Activated T-helper 2 cell treated with anti-CD3 and anti-CD28 coated beads, Interferon-gamma antibody, Interleukin-2, Interleukin-4, amounts not matched to agents 10 μg/mL and 5 μg/mL and 100 μg/mL, durations not matched to agents 14 hours and 24 hours and 36 hours (primary cell): Measurements from ENCODE around the gene ATP12A. TPM values are rescaled to one million over a fixed set of nuclear protein-coding genes. Genes with fewer than 3 reads are reported as not detected.

Experiments
- DNase-seq: peaks from one replicate; pipeline ENCODE4 v3.0.0; 2021; ENCODE audit warnings: low spot score
- H3K27ac Mint-ChIP-seq: one replicate; pipeline ENCODE4 v1.8.0; 2021; ENCODE audit warnings: mixed read lengths
- H3K27me3 Mint-ChIP-seq: one replicate; pipeline ENCODE4 v1.8.0; 2021; ENCODE audit warnings: low read depth, mixed read lengths
- H3K36me3 Mint-ChIP-seq: one replicate; pipeline ENCODE4 v1.8.0; 2021; ENCODE audit warnings: low read depth, mixed read lengths
- H3K4me1 Mint-ChIP-seq: one replicate; pipeline ENCODE4 v1.8.0; 2021; ENCODE audit warnings: low read depth, mixed read lengths
- H3K4me3 Mint-ChIP-seq: one replicate; pipeline ENCODE4 v1.8.0; 2021; ENCODE audit warnings: low read depth, mild to moderate bottlenecking, moderate library complexity, mixed read lengths
- H3K9me3 Mint-ChIP-seq: one replicate; pipeline ENCODE4 v1.8.0; 2021; ENCODE audit warnings: mixed read lengths
- intact Hi-C: fragments of 100-400 bp; cut with micrococcal nuclease; formaldehyde crosslinking; loops from one replicate; pipeline ENCODE4 v1.15.1; 2023
- total RNA-seq: library from RNA; stranded (reverse); gene quantifications from 2 replicates; pipeline ENCODE4 v1.2.3, GENCODE V29; 2022

Gene ATP12A
- total RNA-seq, 1 donor from 2014 or later, result 1.1 TPM

DNA sequence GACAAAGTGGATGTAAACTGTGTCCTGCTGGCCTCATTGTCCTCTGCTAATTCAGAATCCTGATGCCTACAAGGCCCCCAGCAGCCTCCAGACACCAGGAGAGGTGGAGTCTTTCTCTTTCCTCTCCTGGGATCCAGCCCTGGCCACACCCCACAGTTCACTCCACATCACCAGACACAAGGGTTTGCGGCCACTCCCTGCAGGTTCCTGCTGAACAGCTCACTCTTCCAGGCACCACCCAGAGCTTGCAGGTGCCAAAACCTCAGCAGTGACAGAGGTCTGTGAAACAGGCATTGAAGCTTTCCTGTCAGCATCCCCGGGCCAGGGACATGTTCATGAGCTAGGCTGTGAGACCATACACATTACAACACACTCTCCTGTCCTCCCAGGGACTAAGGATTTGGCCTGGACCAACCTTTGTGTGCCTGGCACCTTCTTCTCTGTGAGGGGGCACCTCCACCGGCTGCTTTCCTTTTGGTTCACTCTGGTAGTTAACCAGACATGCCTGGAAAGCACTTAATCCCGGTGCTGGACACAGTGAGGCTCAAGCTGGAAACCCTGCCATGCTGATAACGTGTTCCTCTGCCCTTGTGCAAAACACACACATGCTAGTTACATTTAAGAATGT is 11.1 kb upstream of the ATP12A start:
- Mint-ChIP-seq H3K4me3 (no peak overlapping the region), H3K4me1 (peaks cover 10% of the 10 kb centered on the region), H3K27ac (no peak overlapping the region), H3K9me3 (no peaks in the 10 kb centered on the region), H3K27me3 (no peaks in the 10 kb centered on the region), H3K36me3 (no peaks in the 10 kb centered on the region)
- no peak for DNase-seq
- intact Hi-C loops, result no loop called here

GRCh38 chr13:24670174-24670573 is 10.0 kb upstream of the ATP12A start:
- no peak overlapping the region for H3K4me3 Mint-ChIP-seq
- H3K36me3 Mint-ChIP-seq, result no peaks in the 10 kb centered on the region
- no peak overlapping the region for H3K27ac Mint-ChIP-seq
- peaks cover 10% of the 10 kb centered on the region for H3K4me1 Mint-ChIP-seq
- DNase-seq, result no peak
- no peaks in the 10 kb centered on the region for H3K27me3 Mint-ChIP-seq
- intact Hi-C loops, result loop anchor here (2.0 kb wide), 1 partner anchor 89 kb away; no protein-coding TSS in a partner anchor
- H3K9me3 Mint-ChIP-seq, result no peaks in the 10 kb centered on the region

- Mint-ChIP-seq H3K9me3 (no peaks in the 10 kb centered on the region), H3K4me1 (peaks cover 10% of the 10 kb centered on the region), H3K4me3 (no peak overlapping the region), H3K36me3 (no peaks in the 10 kb centered on the region), H3K27ac (no peak overlapping the region), H3K27me3 (no peaks in the 10 kb centered on the region)
- DNase-seq, result no peak
- intact Hi-C loops, result loop anchor here (2.0 kb wide), 1 partner anchor 90 kb away; no protein-coding TSS in a partner anchor
These were observed 9.2 kb upstream of the ATP12A start for GRCh38 chr13:24670961-24671381.

GRCh38 chr13:24671386-24672113 is 8.7 kb upstream of the ATP12A start:
- no peaks in the 10 kb centered on the region for H3K27me3 Mint-ChIP-seq
- H3K4me3 Mint-ChIP-seq, result no peak overlapping the region
- no peaks in the 10 kb centered on the region for H3K36me3 Mint-ChIP-seq
- H3K4me1 Mint-ChIP-seq, result peaks cover 10% of the 10 kb centered on the region
- intact Hi-C loops, result loop anchor here (2.0 kb wide), 1 partner anchor 91 kb away; no protein-coding TSS in a partner anchor
- H3K9me3 Mint-ChIP-seq, result no peaks in the 10 kb centered on the region
- no peak overlapping the region for H3K27ac Mint-ChIP-seq
- DNase-seq, result no peak

DNA sequence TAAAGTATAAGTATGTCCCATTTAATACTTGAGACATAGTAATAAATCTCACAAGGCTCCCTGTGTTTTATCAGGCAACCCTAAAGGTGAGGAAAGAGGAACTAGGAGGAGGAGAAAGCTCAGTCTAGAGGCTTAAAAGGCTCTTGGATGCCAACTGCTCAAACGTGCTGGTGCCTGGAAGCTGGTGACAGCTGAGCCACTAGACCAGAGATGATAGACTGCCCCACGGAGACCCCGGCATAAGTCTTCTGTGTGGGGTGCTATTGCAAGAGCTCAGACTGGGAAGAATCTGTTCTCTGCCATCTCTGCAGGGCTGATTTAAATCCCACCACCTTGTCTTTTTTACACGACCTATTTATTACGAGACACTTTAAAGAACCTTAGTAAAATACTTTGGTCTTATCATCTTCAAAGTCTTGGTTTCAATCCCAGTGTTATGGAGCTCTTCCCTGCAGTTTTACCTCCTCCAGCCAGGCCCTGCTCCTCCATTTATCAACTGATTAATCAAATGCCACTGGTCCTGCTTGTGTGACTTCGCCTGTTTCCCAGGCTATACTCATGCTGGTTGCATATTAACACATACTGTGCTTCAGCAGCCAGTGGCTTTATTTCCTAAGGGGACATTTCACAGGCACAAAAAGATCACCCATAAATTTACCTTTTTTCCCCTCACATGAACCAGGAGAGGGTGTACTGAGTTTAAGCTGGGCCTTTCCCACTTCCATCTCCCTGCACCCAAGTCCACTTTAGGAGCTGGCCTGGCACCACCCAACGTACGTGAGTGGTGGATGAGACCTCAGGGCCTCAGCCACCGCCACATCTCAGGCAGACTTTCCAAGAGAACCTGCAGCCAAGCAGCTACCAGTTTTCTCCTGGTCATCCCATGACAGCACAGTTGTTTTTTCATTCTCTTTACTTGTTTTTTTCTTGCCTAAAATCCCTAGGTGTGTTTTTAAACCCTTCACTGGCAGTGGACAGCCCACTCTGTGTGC is 7.8 kb upstream of the ATP12A start:
- DNase-seq, result no peak
- Mint-ChIP-seq H3K9me3 (no peaks in the 10 kb centered on the region), H3K36me3 (no peaks in the 10 kb centered on the region), H3K4me1 (peaks cover 10% of the 10 kb centered on the region), H3K4me3 (no peak overlapping the region), H3K27ac (no peak overlapping the region), H3K27me3 (peaks cover 3% of the 10 kb centered on the region)
- intact Hi-C loops, result no loop called here

- DNase-seq, result no peak
- no peaks in the 10 kb centered on the region for H3K9me3 Mint-ChIP-seq
These were observed 4.2 kb upstream of the ATP12A start for GRCh38 chr13:24675806-24676570.

DNA sequence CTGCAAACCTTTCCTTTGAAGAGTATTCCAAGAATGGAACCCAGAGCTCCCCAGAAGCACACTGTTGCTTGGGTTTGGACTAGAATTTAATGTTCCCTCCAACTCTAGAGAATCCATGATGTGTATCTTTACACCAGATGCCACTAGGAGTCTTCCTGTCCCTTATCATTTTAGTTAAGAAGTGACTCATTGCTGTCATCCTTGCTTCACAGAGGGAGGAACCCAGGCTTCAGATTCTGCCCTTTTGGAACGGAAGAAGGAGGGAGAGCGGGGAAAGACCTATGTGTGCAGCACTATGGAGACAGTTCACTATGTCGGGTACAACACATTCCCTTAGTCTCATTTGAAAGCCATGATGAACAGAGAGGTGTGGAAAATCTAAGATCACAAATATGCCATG is 2.1 kb upstream of the ATP12A start:
- Mint-ChIP-seq H3K4me1 (peaks cover 16% of the 10 kb centered on the region), H3K27me3 (peaks cover 38% of the 10 kb centered on the region), H3K9me3 (no peaks in the 10 kb centered on the region), H3K27ac (no peak overlapping the region), H3K36me3 (no peaks in the 10 kb centered on the region), H3K4me3 (no peak overlapping the region)
- DNase-seq, result no peak
- intact Hi-C loops, result no loop called here

More at GRCh38 chr13:24675806-24676570, 4.2 kb upstream of the ATP12A start:
- Mint-ChIP-seq H3K4me3 (no peak overlapping the region), H3K27me3 (peaks cover 26% of the 10 kb centered on the region), H3K27ac (no peak overlapping the region), H3K4me1 (peaks cover 16% of the 10 kb centered on the region), H3K36me3 (no peaks in the 10 kb centered on the region)
- intact Hi-C loops, result no loop called here

DNA sequence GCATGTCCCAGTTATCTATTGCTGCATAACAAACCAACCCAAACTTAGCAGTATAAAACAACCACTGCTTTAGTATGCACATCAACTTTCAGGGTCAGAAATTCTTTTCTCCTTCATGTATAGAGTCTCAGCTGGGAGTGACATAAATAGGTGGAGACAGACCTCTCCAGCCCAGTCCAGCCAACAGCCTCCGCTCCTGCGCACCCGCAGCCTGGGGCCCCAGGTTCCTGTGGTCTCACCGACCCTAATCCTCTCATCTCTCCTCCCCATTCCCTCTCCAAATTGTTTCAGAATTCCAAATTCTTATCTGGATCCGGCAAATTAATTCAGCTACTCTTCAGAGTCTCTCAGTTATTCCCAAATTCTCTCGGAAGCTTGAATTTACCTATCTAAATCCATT is 522 bp upstream of the ATP12A start:
- H3K27ac Mint-ChIP-seq, result no peak overlapping the region
- no peak overlapping the region for H3K4me3 Mint-ChIP-seq
- peaks cover 40% of the 10 kb centered on the region for H3K27me3 Mint-ChIP-seq
- intact Hi-C loops, result loop anchor here (5.0 kb wide), 3 partner anchors 52 to 167 kb away; partner anchors contain the start of gene PARP4
- H3K9me3 Mint-ChIP-seq, result no peaks in the 10 kb centered on the region
- peaks cover 29% of the 10 kb centered on the region for H3K4me1 Mint-ChIP-seq
- no peak for DNase-seq
- no peaks in the 10 kb centered on the region for H3K36me3 Mint-ChIP-seq

DNA sequence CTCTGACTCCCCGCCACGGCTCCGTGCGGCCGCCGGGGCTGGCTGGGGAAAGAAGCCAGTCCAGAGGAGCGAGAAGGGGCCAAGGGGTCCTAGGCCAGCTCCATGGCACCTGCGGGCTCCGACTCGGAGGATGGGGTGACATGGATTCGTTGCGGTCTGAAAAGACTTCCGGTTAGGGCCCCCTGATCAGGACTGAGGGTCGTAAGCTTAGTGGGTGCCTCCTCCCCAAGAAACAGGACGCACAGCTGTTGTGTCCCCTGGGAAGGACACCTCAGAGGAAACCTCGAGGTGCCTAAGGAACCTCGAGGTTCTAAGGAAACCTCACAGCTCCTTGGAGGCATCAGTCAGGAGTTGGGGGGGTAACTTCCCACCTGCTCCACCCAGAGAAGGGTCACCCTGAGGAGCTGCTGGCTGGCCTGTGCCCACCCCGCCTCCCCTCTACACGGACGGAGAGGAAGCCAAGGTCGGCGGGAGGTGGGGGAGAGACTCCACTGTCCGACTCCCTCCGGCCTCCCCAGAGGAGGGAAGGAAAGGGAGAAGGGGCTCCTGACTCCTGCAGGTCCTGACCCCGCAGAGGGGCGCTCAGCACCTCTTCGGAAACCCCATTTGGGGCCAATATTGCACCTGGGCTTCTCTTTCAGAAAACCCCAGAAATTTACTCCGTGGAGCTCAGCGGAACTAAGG is 855 bp downstream of the ATP12A start:
- no peak for DNase-seq
- Mint-ChIP-seq H3K27ac (no peak overlapping the region), H3K36me3 (no peaks in the 10 kb centered on the region), H3K9me3 (no peaks in the 10 kb centered on the region), H3K27me3 (peaks cover 47% of the 10 kb centered on the region), H3K4me3 (no peak overlapping the region), H3K4me1 (peaks cover 34% of the 10 kb centered on the region)
- intact Hi-C loops, result loop anchor here (5.0 kb wide), 3 partner anchors 54 to 169 kb away; partner anchors contain the start of gene PARP4

DNA sequence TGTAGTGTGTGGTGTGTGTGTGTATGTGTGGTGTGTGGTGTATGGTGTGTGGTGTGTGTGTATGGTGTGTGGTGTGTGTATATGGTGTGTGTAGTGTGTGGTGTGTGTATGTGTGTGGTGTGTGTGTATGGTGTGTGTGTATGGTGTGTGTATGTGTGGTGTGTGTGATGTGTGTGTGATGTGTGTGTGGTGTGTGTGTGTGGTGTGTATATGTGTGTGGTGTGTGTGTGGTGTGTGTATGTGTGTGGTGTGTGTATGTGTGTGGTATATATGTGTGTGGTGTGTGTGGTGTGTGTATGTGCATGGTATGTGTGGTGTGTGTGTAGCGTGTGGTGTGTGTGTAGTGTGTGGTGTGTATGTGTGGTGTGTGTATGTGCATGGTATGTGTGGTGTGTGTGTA is 1.7 kb downstream of the ATP12A start:
- peaks cover 49% of the 10 kb centered on the region for H3K27me3 Mint-ChIP-seq
- no peaks in the 10 kb centered on the region for H3K36me3 Mint-ChIP-seq
- DNase-seq, result no peak
- no peak overlapping the region for H3K27ac Mint-ChIP-seq
- intact Hi-C loops, result loop anchor here (5.0 kb wide), 3 partner anchors 55 to 170 kb away; partner anchors contain the start of gene PARP4
- no peak overlapping the region for H3K4me3 Mint-ChIP-seq
- no peaks in the 10 kb centered on the region for H3K9me3 Mint-ChIP-seq
- peaks cover 34% of the 10 kb centered on the region for H3K4me1 Mint-ChIP-seq

DNA sequence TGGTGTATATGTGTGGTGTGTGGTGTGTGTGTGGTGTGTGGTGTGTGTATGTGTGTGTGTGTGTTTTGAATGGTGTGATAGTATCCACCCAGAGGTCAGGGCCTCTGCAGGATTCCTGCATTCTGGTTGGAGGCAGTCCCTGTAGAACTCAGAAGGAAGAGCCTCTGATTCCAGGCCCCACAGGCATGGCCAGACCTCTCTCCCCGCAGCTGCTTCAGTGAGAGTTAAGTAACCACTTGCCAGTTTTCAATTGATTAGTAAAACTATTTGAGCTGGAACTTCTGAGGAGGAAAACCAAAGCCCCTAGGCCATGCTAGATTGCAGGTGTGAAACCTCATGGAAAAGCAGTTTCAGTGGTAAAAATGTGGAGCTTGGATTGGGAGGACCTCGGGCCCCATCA is 2.1 kb downstream of the ATP12A start:
- no peak overlapping the region for H3K4me3 Mint-ChIP-seq

More for the DNA sequence above, 2.1 kb downstream of the ATP12A start:
- no peak overlapping the region for H3K27ac Mint-ChIP-seq
- H3K27me3 Mint-ChIP-seq, result peaks cover 49% of the 10 kb centered on the region
- intact Hi-C loops, result loop anchor here (5.0 kb wide), 3 partner anchors 55 to 170 kb away; partner anchors contain the start of gene PARP4
- no peaks in the 10 kb centered on the region for H3K9me3 Mint-ChIP-seq
- peaks cover 34% of the 10 kb centered on the region for H3K4me1 Mint-ChIP-seq
- H3K36me3 Mint-ChIP-seq, result no peaks in the 10 kb centered on the region
- DNase-seq, result no peak
